Neutrophil (primary cell): Measurements from ENCODE around the gene GOSR2.

Experiments used
- H3K27ac ChIP-seq: fragments of 200-600 bp; sonication (generic); 2 replicates; pipeline ENCODE4 v1.5.1; 2016; ENCODE audit warnings: mild to moderate bottlenecking, moderate library complexity
- H3K27me3 ChIP-seq: fragments of 200-600 bp; sonication (generic); 2 replicates; pipeline ENCODE4 v1.6.0; 2016; ENCODE audit warnings: mild to moderate bottlenecking
- H3K36me3 ChIP-seq: fragments of 200-600 bp; sonication (generic); 2 replicates; pipeline ENCODE4 v1.5.1; 2017
- H3K4me1 ChIP-seq, 2 experiments: fragments of 200-600 bp in 1 of 2; sonication (generic) in 1 of 2; 1 replicate in 1 of 2; 2 replicates in 1 of 2; pipeline versions ENCODE4 v1.5.1 to v1.6.1; 2013 to 2016; ENCODE audit warnings: low read depth in 1 of 2, low read length in 1 of 2, mild to moderate bottlenecking in 1 of 2, moderate library complexity in 1 of 2; ENCODE audit not compliant: control insufficient read depth in 1 of 2, insufficient read depth in 1 of 2
- H3K4me3 ChIP-seq, 2 experiments: fragments of 200-600 bp in 1 of 2; sonication (generic) in 1 of 2; 1 replicate in 1 of 2; 2 replicates in 1 of 2; pipeline ENCODE4 v1.5.1; 2013 to 2016; ENCODE audit warnings: low read depth in 1 of 2, low read length in 1 of 2, mild to moderate bottlenecking in 1 of 2, moderate library complexity in 1 of 2
- H3K9me3 ChIP-seq: fragments of 200-600 bp; sonication (generic); 2 replicates; pipeline ENCODE4 v1.5.1; 2016
- TF ChIP-seq, protein P1 (sequence below): fragments of 200-600 bp; sonication (generic); IDR thresholded peaks from 2 replicates; pipeline ENCODE4 v1.5.1; 2016; ENCODE audit warnings: antibody characterized with exemption

Gene GOSR2

GRCh38 chr17:46931596-46931995, 8.6 kb downstream of the GOSR2 start:
- no peak overlapping the region for H3K27ac ChIP-seq
- H3K4me3 ChIP-seq = no peak overlapping the region
- peaks cover 67% of the 10 kb centered on the region for H3K36me3 ChIP-seq
- no peaks in the 10 kb centered on the region for H3K4me1 ChIP-seq
- no peaks in the 10 kb centered on the region for H3K27me3 ChIP-seq
- no peaks in the 10 kb centered on the region for H3K9me3 ChIP-seq
- TF ChIP-seq, protein P1, sequence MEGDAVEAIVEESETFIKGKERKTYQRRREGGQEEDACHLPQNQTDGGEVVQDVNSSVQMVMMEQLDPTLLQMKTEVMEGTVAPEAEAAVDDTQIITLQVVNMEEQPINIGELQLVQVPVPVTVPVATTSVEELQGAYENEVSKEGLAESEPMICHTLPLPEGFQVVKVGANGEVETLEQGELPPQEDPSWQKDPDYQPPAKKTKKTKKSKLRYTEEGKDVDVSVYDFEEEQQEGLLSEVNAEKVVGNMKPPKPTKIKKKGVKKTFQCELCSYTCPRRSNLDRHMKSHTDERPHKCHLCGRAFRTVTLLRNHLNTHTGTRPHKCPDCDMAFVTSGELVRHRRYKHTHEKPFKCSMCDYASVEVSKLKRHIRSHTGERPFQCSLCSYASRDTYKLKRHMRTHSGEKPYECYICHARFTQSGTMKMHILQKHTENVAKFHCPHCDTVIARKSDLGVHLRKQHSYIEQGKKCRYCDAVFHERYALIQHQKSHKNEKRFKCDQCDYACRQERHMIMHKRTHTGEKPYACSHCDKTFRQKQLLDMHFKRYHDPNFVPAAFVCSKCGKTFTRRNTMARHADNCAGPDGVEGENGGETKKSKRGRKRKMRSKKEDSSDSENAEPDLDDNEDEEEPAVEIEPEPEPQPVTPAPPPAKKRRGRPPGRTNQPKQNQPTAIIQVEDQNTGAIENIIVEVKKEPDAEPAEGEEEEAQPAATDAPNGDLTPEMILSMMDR = no peak

- Histone ChIP-seq H3K9me3 (no peaks in the 10 kb centered on the region), H3K4me3 (no peak overlapping the region), H3K27ac (no peak overlapping the region), H3K4me1 (no peaks in the 10 kb centered on the region), H3K36me3 (peaks cover 100% of the 10 kb centered on the region), H3K27me3 (no peaks in the 10 kb centered on the region)
- TF ChIP-seq, protein P1 = no peak
Measured at GRCh38 chr17:46935658-46936266, 12.8 kb downstream of the GOSR2 start.

DNA sequence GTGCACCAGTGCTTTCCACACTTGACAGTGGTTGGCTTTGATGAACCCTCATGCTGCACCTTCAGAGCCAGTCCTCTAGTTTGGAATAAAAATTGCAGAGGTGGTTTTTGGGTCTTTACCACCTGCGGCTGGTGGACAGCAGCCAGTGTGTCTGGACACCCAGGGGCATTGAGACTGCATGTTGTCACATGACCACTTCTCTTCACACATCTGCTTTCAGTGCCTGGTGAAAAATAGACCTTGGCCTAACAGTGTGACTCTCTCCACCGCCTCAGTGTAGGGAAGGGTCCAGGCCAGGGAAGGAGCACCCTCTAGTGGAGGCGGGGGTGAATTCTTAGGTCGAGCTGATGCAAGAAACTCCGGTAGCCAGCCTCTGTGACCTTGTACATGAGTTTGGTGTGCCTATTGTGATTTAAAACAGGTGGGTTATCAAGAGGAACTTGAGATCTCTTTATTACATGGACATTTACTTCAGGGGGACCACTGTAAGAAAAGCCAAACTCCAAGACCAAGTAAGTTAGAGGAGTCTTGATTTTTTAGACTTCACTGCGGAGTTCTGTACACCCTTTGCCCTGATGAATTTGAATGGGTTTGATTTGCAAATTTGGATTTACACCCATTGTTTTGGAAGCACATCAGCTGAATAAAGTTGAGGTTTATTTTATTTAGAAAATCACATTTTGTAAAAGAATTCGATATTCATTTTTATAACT, 17.9 kb downstream of the GOSR2 start:
- Histone ChIP-seq H3K4me1 (no peaks in the 10 kb centered on the region), H3K27me3 (peaks cover 14% of the 10 kb centered on the region), H3K9me3 (no peaks in the 10 kb centered on the region), H3K4me3 (no peak overlapping the region), H3K36me3 (peaks cover 53% of the 10 kb centered on the region), H3K27ac (no peak overlapping the region)
- TF ChIP-seq, protein P1 = no peak

DNA sequence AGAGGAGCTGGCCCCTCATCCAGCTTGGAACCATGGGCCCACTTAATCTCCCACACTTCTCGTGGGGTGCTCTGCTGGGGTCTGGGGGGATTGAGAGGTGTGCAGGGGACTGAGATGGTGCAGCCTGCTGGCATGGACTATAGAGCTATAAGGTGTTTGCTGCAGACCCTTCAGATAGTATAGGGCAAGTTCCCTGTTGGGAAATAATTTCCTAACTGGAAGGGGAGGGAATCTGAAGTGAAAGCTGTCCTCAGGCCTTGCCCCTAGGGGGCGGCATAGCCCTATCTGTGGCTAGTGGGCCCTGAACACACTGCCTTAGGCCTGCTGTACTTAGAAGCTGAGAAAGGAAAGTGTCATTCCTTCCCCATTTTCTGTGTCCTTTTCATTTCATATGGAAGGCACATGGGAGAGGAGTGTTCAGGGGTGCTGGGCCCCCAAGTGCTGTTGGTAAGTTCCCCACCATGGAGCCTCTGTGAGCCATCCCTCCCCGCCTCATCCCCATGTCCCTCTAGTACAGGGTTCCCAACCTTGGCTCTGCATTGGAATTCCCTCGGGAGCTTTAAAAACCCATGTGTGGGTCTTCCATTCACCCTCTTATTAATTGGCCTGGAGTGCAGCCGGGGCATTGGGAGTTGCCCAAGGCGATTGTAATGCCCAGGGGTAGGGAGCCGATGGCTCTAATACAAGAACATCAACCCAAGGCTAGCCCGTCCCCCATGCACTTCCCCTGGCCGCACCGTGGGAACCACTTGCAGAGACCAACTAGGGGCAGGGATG, 19.7 kb downstream of the GOSR2 start:
- TF ChIP-seq, protein P1 = no peak
- H3K27ac ChIP-seq = no peak overlapping the region

GRCh38 chr17:46943218-46943500, 20.2 kb downstream of the GOSR2 start:
- Histone ChIP-seq H3K4me3 (no peak overlapping the region), H3K9me3 (no peaks in the 10 kb centered on the region), H3K27me3 (peaks cover 14% of the 10 kb centered on the region), H3K36me3 (peaks cover 30% of the 10 kb centered on the region), H3K27ac (no peak overlapping the region), H3K4me1 (no peaks in the 10 kb centered on the region)
- TF ChIP-seq, protein P1 = no peak

More for the DNA sequence above, 19.7 kb downstream of the GOSR2 start:
- H3K36me3 ChIP-seq = peaks cover 35% of the 10 kb centered on the region
- no peaks in the 10 kb centered on the region for H3K4me1 ChIP-seq
- H3K4me3 ChIP-seq = no peak overlapping the region
- peaks cover 14% of the 10 kb centered on the region for H3K27me3 ChIP-seq
- H3K9me3 ChIP-seq = no peaks in the 10 kb centered on the region
